GM19193 (cell line): Measurements from ENCODE around the gene SLC33A1.

Experiments
- POLR2A ChIP-seq: IDR thresholded peaks from 4 replicates; pipeline ENCODE4 v1.6.1; 2011; ENCODE audit not compliant: insufficient read depth, insufficient read length; ENCODE audit errors: extremely low read depth

Gene SLC33A1

GRCh38 chr3:155854141-155854940 lies at the start of gene SLC33A1:
Gene SLC33A1, minus strand, starts transcription at chr3:155854427. Its CDS starts 430 bp downstream, at chr3:155853997.
- peak; percentile 92 for TF ChIP-seq POLR2A

- TF ChIP-seq POLR2A, result no peak
These were observed 41.2 kb upstream of the SLC33A1 start for GRCh38 chr3:155895379-155895900.

GRCh38 chr3:155891321-155891720 lies 37.1 kb upstream of the SLC33A1 start:
- no peak for TF ChIP-seq POLR2A

GRCh38 chr3:155890671-155891190 lies 36.5 kb upstream of the SLC33A1 start:
- no peak for TF ChIP-seq POLR2A

- TF ChIP-seq POLR2A, result no peak
These were observed 35.7 kb upstream of the SLC33A1 start for GRCh38 chr3:155889952-155890351.

GRCh38 chr3:155889212-155889611 lies 35.0 kb upstream of the SLC33A1 start:
- no peak for TF ChIP-seq POLR2A

- no peak for TF ChIP-seq POLR2A
These were observed 32.7 kb upstream of the SLC33A1 start for GRCh38 chr3:155886915-155887314.

- no peak for TF ChIP-seq POLR2A
These were observed 31.1 kb upstream of the SLC33A1 start for GRCh38 chr3:155885292-155885691.

GRCh38 chr3:155884292-155884691 lies 30.1 kb upstream of the SLC33A1 start:
- no peak for TF ChIP-seq POLR2A

GRCh38 chr3:155880286-155880685 lies 26.1 kb upstream of the SLC33A1 start:
- no peak for TF ChIP-seq POLR2A

GRCh38 chr3:155876503-155876902 lies 22.3 kb upstream of the SLC33A1 start:
- no peak for TF ChIP-seq POLR2A

GRCh38 chr3:155876037-155876436 lies 21.8 kb upstream of the SLC33A1 start:
- TF ChIP-seq POLR2A, result no peak

GRCh38 chr3:155872904-155873646 lies 18.8 kb upstream of the SLC33A1 start:
- TF ChIP-seq POLR2A, result no peak

GRCh38 chr3:155871746-155872158 lies 17.5 kb upstream of the SLC33A1 start:
- TF ChIP-seq POLR2A, result no peak
